SH-SY5Y (cell line): ENCODE measurements around the gene KRTAP24-1.

Experiments
- GATA2 ChIP-seq: IDR thresholded peaks from 2 replicates; pipeline ENCODE4 v1.6.1; 2011; ENCODE audit warnings: mild to moderate bottlenecking, low read depth, low read length
- GATA3 ChIP-seq: IDR thresholded peaks from 2 replicates; pipeline ENCODE4 v1.6.1; 2011; ENCODE audit warnings: low read depth, mild to moderate bottlenecking, low read length, moderate library complexity

DNA sequence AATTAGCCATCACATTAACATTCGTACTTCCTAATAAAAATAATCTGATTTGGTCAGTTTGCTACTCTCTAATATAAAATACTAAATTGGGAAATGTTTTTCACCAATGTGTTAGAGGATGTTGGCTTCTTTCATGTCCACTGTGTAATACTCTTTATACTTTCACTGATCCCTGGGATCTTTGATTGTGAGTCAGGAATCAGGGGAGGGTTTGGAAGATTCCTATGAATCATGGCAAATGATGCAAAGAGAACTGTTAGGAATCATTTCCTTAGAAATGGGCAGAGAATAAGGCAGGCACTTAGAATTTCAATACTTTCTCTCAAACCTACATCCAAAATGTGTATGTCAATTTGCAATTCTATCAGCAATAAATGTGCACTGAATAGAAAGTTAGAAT is 31.0 kb downstream of the KRTAP24-1 start:
- TF ChIP-seq GATA3 (no peak), GATA2 (no peak)
